Measurements from ENCODE around the gene CCNI2.
A peak's percentile ranks its signal among the peaks of the same experiment; 100 is the strongest.

CCNI2 gene

DNA sequence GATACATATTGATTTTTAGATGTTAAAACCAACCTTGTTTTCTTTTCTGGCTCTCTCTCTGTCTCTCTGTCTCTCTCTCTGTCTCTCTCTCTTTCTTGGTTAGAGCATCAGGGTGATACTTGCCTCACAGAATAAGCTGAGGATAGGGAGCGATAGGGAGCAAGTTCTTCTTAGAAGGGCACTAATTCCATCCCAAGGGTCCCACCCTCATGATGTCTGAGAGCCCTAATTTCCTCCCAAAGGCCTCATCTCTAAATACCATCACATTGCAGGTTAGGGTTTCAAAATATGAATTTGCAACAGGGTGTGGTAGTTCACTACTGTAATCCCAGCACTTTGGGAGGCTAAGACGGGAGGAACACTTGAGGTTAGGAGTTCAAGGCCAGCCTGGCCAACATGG lies 5.1 kb upstream of the CCNI2 start:
- H3K27me3 Mint-ChIP-seq (ENCODE audit: low read depth) = peaks cover 56% of the 10 kb centered on the region
- H3K9me3 Mint-ChIP-seq = no peaks in the 10 kb centered on the region
- peaks cover 18% of the 10 kb centered on the region for H3K4me1 Mint-ChIP-seq (ENCODE audit: low read depth)
- H3K27ac Mint-ChIP-seq = no peak overlapping the region
- no peaks in the 10 kb centered on the region for H3K36me3 Mint-ChIP-seq (ENCODE audit: low read depth)
- no peak overlapping the region for H3K4me3 Mint-ChIP-seq
- DNase-seq (ENCODE audit: low spot score) = no peak

DNA sequence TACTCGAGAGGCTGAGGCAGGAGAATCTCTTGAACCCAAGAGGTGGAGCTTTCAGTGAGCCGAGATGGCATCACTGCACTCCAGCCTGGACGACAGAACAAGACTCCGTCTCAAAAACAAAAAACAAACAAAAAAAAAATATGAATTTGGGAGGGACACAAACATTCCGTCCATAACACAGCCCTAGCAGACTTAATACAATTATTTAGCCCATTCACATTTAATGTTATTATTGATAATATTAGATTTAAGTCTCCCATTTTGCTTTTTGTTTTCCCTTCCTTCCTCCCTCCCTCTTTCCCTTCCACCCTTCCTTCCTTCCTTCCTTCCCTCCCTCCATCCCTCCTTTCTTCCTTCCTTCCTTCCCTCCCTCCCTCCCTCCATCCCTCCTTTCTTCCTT lies 4.6 kb upstream of the CCNI2 start:
- H3K27ac Mint-ChIP-seq = no peak overlapping the region
- H3K4me1 Mint-ChIP-seq (ENCODE audit: low read depth) = peaks cover 16% of the 10 kb centered on the region
- no peak for DNase-seq (ENCODE audit: low spot score)
- H3K27me3 Mint-ChIP-seq (ENCODE audit: low read depth) = peaks cover 54% of the 10 kb centered on the region
- no peaks in the 10 kb centered on the region for H3K9me3 Mint-ChIP-seq
- no peaks in the 10 kb centered on the region for H3K36me3 Mint-ChIP-seq (ENCODE audit: low read depth)
- no peak overlapping the region for H3K4me3 Mint-ChIP-seq

DNA sequence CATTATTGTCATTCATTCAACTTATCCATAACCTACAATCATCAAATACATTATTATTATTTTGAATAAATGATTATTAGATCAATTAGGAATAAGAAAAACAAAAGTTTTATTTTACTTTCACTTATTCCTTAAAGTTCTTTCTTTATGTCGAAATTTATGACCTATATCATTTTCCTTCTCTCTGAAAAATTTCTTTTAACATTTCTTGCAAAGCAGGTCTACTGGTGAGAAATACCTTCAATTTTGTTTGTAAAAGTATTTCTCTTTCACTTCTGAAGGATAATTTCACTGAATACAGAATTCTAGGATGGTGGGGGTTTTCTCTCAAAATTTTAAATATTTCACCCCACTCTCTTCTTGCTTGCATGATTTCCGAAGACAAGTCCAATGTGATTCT lies 2.6 kb upstream of the CCNI2 start:
- peaks cover 5% of the 10 kb centered on the region for H3K4me1 Mint-ChIP-seq (ENCODE audit: low read depth)
- peaks cover 48% of the 10 kb centered on the region for H3K27me3 Mint-ChIP-seq (ENCODE audit: low read depth)
- no peaks in the 10 kb centered on the region for H3K36me3 Mint-ChIP-seq (ENCODE audit: low read depth)
- H3K9me3 Mint-ChIP-seq = no peaks in the 10 kb centered on the region
- no peak overlapping the region for H3K4me3 Mint-ChIP-seq
- no peak for DNase-seq (ENCODE audit: low spot score)
- H3K27ac Mint-ChIP-seq = no peak overlapping the region

DNA sequence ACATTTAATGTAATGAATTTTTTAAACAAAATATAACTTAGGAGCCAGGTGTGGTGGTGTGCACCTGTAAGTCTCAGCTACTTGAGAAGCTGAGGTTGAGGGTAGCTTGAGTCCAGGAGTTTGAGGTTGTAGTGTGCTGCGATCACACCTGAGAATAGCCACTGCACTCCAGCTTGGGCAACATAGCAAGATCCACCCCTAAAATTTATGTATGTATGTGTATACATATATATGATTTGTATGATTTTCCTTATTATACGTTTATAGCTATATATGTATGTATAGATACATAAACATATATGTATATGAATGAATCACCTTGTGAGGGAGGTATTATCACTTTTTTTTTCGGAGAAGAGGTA lies 653 bp upstream of the CCNI2 start:
- H3K9me3 Mint-ChIP-seq = no peaks in the 10 kb centered on the region
- H3K27me3 Mint-ChIP-seq (ENCODE audit: low read depth) = peaks cover 38% of the 10 kb centered on the region
- H3K4me3 Mint-ChIP-seq = peak overlapping the region; percentile 79
- H3K4me1 Mint-ChIP-seq (ENCODE audit: low read depth) = peaks cover 19% of the 10 kb centered on the region
- H3K27ac Mint-ChIP-seq = peak overlapping the region; percentile 73
- no peak for DNase-seq (ENCODE audit: low spot score)
- H3K36me3 Mint-ChIP-seq (ENCODE audit: low read depth) = peaks cover 12% of the 10 kb centered on the region

DNA sequence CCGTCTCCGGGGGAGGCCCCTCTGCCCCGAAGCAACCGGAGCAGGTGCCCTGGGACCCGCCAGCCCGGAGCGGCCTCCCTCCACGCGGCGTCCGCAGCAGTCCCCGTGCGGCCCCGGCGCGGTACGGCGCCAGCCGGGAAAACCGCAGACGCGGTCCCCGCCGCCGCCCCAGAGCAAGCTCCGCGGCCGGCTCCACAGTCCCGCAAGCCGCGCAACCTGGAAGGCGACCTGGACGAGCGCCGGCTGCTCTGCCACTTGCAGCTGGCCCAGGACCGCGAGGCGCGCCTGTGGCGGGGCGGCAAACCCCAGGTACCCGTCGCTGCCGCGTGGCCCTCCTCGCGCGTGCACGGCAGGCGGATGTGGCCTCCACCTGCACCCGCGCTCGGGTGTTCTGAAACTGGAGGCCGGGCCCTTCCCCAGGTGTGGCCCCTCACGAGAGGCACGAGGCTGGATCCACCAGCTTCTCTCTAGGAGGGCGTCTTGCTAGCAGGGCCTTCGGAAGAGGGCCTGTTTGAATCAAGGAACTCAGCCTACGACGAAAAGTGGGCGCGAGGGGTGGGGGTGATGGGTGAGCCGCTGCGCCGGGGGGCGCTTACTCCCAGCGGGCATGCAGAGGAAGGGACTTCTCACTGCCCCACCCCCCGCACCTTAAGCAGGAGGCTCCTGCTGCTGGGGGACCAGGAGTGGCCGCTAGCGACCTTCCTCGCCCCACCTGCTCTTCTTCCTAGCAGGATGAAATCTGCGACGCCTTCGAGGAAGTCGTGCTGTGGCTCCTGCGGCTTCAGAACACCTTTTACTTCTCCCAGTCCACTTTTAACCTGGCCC lies 602 bp downstream of the CCNI2 start:
- Mint-ChIP-seq H3K36me3 (ENCODE audit: low read depth) (peaks cover 13% of the 10 kb centered on the region), H3K4me3 (peak overlapping the region; percentile 47), H3K27me3 (ENCODE audit: low read depth) (peaks cover 32% of the 10 kb centered on the region), H3K27ac (no peak overlapping the region), H3K9me3 (no peaks in the 10 kb centered on the region), H3K4me1 (ENCODE audit: low read depth) (peaks cover 19% of the 10 kb centered on the region)
- DNase-seq (ENCODE audit: low spot score) = peak; percentile 35

DNA sequence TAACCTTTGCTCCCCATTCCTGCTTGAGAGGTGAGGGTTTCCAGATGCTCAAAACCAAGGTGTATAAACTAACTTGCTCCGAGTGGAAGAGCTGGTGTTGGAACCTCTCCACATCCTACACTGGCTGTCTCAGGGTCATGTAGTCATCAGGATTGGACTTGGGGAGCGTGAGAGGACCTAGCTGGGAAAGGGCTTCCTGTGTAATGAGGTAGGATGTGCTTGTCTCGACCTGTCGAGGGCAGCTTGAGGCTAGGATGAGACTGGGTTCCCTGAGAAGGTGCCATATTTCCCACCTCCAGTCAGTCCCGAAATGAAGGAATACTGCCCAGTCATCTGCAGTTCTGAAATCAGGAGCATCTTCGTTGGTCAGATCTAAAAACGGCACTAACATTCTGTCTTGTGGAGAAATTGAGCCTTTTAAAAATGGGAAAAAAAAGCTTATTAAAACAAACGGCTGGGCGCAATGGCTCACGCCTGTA lies 1.3 kb downstream of the CCNI2 start:
- Mint-ChIP-seq H3K4me3 (peak overlapping the region; percentile 47), H3K27ac (no peak overlapping the region)

DNA sequence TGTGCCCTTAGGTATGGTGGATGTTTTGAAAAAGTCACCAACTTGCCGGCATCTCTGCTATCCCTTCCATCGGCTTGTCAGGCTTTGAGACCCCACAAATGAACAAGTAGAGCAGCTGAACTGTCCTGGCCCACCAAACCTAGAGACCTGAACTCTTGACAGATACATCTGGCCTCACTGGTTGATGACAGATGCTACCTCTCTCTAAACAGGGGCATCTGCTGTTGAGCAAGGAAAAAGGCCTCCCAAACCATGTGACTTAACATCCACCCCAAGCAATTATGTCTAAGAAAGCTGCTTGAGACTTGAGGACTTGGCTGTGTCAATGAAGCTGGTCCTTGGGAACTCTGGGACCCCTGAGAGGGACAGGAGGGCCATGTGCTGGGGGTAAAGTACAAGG lies 2.3 kb downstream of the CCNI2 start:
- Mint-ChIP-seq H3K4me1 (ENCODE audit: low read depth) (peaks cover 24% of the 10 kb centered on the region), H3K27ac (no peak overlapping the region), H3K4me3 (no peak overlapping the region), H3K9me3 (no peaks in the 10 kb centered on the region), H3K27me3 (ENCODE audit: low read depth) (peaks cover 24% of the 10 kb centered on the region), H3K36me3 (ENCODE audit: low read depth) (peaks cover 14% of the 10 kb centered on the region)
- no peak for DNase-seq (ENCODE audit: low spot score)

More for the DNA sequence above, 1.3 kb downstream of the CCNI2 start:
- Mint-ChIP-seq H3K27me3 (ENCODE audit: low read depth) (peaks cover 26% of the 10 kb centered on the region), H3K9me3 (no peaks in the 10 kb centered on the region), H3K36me3 (ENCODE audit: low read depth) (peaks cover 13% of the 10 kb centered on the region), H3K4me1 (ENCODE audit: low read depth) (peaks cover 21% of the 10 kb centered on the region)
- DNase-seq (ENCODE audit: low spot score) = no peak

DNA sequence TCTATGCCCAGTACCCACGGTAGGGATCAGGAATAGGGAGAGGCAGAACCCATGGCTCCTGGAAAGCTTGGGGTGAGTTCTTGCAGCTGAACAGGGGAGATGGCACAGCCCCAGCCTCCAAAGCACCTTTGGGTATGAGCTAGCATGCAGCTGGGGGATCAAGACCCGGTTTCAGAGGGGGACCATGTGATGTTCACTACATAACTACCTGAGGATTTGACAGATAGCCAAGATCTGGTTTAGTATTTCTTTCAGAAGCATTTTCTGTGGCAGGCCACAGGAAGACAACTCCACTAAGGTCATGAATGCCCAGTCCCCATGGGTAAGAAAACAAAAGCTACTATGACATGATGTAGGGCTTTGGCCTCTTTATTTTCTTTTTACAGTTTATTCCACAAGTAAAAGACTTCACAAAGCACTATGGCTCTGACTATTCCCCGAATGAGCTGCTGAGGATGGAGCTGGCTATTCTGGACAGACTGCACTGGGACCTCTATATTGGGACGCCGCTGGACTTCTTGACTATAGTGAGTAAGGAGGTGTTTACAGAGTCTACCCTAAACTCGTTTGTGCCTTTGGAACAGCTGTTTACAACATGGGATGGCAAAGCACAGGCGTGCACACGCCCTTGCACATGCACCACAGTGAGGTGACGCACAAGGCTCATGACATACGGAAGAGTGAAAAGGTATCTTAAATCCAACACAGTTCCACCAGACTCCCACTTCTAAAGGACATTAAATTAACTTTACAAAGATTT lies 3.4 kb downstream of the CCNI2 start:
- H3K9me3 Mint-ChIP-seq = no peaks in the 10 kb centered on the region
- DNase-seq (ENCODE audit: low spot score) = no peak
- peaks cover 15% of the 10 kb centered on the region for H3K27me3 Mint-ChIP-seq (ENCODE audit: low read depth)
- peak overlapping the region; percentile 23 for H3K27ac Mint-ChIP-seq
- H3K4me1 Mint-ChIP-seq (ENCODE audit: low read depth) = peaks cover 26% of the 10 kb centered on the region
- H3K36me3 Mint-ChIP-seq (ENCODE audit: low read depth) = peaks cover 14% of the 10 kb centered on the region
- no peak overlapping the region for H3K4me3 Mint-ChIP-seq

DNA sequence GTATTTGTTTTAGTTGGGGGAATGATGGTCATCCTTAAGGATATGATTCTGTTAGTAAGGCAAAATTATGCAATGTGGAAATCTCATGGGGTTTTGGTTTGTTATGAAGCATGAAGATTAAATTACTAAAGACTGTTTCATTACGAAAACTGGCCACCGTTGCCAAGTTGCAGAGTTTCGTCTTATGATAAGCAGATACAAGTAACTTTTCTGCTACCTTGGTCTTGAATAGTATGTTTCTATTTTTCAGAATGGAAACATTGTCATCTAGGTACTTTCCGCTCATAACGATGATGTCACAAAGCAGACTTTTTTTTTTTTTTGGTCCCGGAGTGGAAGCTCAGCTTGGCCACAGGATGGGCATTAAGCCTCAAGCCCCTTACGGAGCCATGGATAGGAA lies 4.2 kb downstream of the CCNI2 start:
- H3K27me3 Mint-ChIP-seq (ENCODE audit: low read depth) = peaks cover 8% of the 10 kb centered on the region
- peak overlapping the region; percentile 73 for H3K27ac Mint-ChIP-seq
- no peak overlapping the region for H3K4me3 Mint-ChIP-seq
- peak; percentile 57 for DNase-seq (ENCODE audit: low spot score)
- H3K9me3 Mint-ChIP-seq = no peaks in the 10 kb centered on the region
- peaks cover 24% of the 10 kb centered on the region for H3K4me1 Mint-ChIP-seq (ENCODE audit: low read depth)
- peaks cover 14% of the 10 kb centered on the region for H3K36me3 Mint-ChIP-seq (ENCODE audit: low read depth)

DNA sequence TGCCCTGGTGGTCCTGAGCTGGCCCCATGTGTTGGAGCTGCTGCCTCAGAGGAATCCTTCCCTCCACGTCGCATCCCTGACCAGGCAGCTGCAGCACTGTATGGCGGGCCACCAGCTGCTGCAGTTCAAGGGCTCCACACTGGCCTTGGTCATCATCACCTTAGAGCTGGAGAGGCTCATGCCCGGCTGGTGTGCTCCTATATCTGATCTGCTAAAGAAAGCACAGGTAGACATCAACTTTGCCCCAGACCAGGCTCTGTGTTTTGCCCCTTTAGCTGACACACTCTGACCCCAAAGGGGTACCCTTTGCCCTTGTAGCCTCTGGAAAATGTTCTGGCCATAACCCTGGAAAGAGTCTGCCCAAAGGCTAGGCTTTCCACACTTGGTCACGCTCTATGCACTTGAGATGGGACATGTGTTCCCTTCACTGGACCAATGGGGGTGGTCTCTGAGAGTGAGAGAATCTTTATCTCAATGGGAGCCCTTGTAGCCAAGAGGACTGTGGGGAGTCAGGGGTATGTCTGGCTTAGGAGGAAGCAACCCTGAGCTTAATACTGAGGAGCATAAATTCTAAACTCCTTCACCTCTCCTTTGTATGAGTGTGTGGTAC lies 4.8 kb downstream of the CCNI2 start:
- Mint-ChIP-seq H3K36me3 (ENCODE audit: low read depth) (peaks cover 14% of the 10 kb centered on the region), H3K4me1 (ENCODE audit: low read depth) (peaks cover 21% of the 10 kb centered on the region), H3K9me3 (no peaks in the 10 kb centered on the region), H3K27ac (peak overlapping the region; percentile 43), H3K4me3 (no peak overlapping the region), H3K27me3 (ENCODE audit: low read depth) (peaks cover 8% of the 10 kb centered on the region)
- DNase-seq (ENCODE audit: low spot score) = no peak

DNA sequence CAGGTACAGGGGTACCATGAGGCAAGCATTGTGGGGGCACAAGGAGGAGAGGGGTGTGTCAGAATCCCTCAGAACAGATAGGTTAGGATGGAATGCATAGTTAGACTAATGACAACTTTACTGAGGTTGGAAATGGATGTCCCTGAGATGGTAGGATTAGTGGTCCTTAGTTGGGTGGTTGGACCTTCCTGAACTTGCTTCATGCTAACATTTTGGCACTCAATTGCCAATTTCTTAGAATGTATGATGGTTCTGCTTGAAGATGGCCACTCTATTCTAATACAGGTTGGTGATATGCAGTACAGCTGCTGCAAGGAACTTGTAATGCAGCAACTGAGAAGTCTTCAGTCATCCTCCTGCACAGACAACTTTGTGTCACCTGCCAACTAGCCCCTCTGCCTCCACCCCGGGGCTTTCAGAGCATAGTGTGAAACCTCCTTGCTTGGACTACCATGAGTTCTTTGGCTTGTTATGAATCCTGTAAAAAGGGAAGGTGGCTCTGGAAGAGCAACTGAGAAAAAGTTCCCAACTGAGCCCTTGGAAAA lies 5.4 kb downstream of the CCNI2 start:
- H3K4me1 Mint-ChIP-seq (ENCODE audit: low read depth) = peaks cover 21% of the 10 kb centered on the region
- no peak for DNase-seq (ENCODE audit: low spot score)
- H3K36me3 Mint-ChIP-seq (ENCODE audit: low read depth) = peaks cover 14% of the 10 kb centered on the region
- no peaks in the 10 kb centered on the region for H3K9me3 Mint-ChIP-seq
- H3K4me3 Mint-ChIP-seq = no peak overlapping the region
- peaks cover 8% of the 10 kb centered on the region for H3K27me3 Mint-ChIP-seq (ENCODE audit: low read depth)
- no peak overlapping the region for H3K27ac Mint-ChIP-seq

DNA sequence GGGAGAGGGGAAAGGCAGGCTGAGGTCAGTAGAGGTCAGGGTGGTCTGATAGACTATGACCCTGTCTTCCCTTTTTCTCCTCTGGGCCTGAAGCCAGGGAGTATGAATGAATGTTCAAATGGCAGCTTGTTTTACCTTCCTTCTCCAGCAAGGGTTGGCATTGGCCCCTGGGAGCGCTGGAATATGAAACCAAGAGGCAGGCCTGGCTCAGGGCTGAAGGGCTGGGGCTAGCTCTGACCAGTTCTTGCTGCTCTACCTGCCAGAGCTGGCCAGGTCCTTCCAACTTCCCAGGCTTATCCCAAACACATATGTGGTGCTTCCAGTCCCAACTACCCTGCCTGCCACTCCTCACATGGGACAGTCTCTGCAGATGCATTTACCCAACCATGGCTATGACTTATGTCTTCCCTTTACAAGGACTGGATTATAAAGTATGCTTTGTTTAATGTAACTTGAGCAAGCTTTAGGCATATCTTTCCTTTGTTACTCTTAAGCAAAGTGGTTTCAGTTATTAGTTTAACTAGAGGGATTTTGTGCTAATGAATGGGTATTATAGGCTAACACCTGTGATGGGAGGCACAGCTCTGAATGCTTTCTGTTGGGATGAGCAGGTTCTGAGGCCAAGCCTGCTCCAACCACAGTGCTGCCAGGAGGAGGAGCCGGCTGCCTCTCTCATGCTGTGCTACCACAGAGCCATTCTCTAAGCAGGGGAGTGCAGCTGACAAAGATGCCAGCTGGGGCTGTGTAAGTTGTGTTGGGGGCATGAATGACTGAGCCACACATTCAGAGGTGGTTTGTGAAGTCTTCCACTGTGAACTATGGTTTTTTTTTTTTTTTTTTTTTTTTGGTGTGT lies 6.1 kb downstream of the CCNI2 start:
- Mint-ChIP-seq H3K27me3 (ENCODE audit: low read depth) (peaks cover 6% of the 10 kb centered on the region), H3K4me3 (no peak overlapping the region), H3K4me1 (ENCODE audit: low read depth) (peaks cover 21% of the 10 kb centered on the region), H3K9me3 (no peaks in the 10 kb centered on the region), H3K36me3 (ENCODE audit: low read depth) (peaks cover 14% of the 10 kb centered on the region), H3K27ac (no peak overlapping the region)
- DNase-seq (ENCODE audit: low spot score) = no peak

DNA sequence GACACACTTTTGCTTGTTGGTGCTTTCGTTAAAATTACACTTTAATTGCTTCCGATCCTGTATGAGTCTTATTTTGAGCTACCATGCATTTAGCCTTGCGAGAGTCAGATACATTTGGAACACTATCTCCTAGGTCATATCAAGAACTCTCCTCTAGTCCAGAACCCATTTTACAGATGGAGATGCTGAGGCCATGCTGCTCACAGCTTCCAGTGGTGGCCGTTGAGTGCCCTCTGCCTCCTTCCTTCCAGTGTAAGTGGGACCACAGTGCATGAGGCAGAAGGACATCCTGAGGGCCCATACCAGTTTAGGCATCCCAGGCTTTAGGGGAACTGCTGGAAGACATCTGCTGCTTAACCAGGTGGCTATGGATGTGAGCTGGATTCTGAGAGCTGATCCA lies 6.9 kb downstream of the CCNI2 start:
- Mint-ChIP-seq H3K4me3 (no peak overlapping the region), H3K36me3 (ENCODE audit: low read depth) (peaks cover 15% of the 10 kb centered on the region), H3K4me1 (ENCODE audit: low read depth) (peaks cover 21% of the 10 kb centered on the region), H3K27ac (no peak overlapping the region), H3K9me3 (no peaks in the 10 kb centered on the region), H3K27me3 (ENCODE audit: low read depth) (peaks cover 5% of the 10 kb centered on the region)
- DNase-seq (ENCODE audit: low spot score) = no peak
